Erythroblast (primary cell): ENCODE results near the gene ARHGEF4.

ENCODE experiments used
- GATA1 ChIP-seq: IDR thresholded peaks from 2 replicates; pipeline ENCODE4 v1.6.1; 2011; ENCODE audit warnings: low read depth, mild to moderate bottlenecking, control low read depth, low read length, moderate library complexity
- POLR2A ChIP-seq: IDR thresholded peaks from 2 replicates; pipeline ENCODE4 v1.6.1; 2011; ENCODE audit warnings: mild to moderate bottlenecking, low read length

DNA sequence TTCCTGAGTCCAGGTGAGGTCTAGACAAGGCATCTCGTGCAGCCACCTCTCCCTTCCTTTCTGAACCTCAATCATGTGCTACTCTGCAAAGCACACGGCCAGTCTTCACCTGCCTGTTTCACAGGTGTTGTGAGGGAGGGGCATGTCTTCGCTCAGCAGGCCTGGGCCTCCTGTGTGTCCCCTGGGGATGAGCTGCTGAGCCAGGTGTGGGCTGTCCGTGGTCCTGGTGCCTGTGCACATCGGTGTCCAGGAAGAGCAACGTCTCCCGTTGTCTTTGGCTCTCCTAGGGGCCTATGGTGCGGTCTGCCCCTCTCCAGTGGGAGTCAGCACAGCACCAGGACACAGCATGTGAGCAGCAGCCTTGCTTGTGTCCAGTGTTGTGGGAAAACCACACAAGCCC, 16.7 kb downstream of the ARHGEF4 start:
- TF ChIP-seq POLR2A (no peak), GATA1 (no peak)
